OCI-M2 (cell line): ENCODE measurements around the gene LANCL3.
"Not testable (repeated sequence)": the region's sequence is repeated elsewhere in the genome, so short reads cannot be mapped to it uniquely, and the experiment has no call there.

ENCODE experiments used
- DNase-seq: peaks from one replicate; lab custom pipeline; 2025; ENCODE audit not compliant: unreplicated experiment; lab: John Stamatoyannopoulos, UW

Gene LANCL3

DNA sequence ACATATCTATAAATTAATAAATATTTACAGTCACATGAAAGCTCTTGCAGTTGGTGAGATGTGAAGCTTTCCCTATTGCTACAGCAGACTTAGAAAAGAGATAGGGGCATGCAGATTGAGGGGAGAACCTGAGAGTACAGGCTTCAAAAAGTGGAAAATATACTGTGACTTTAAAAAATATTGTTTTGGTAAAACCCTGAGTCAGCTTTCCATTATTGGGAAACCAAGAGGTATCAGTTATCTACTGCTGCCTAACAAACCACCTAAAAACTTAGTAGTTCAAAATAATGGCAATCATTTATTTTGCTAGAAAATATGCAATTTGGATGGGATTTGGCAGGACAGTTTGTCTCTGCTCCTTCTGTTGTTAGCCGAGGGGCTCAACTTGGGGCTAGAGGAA, 38.3 kb downstream of the LANCL3 start:
- DNase-seq: no peak

DNA sequence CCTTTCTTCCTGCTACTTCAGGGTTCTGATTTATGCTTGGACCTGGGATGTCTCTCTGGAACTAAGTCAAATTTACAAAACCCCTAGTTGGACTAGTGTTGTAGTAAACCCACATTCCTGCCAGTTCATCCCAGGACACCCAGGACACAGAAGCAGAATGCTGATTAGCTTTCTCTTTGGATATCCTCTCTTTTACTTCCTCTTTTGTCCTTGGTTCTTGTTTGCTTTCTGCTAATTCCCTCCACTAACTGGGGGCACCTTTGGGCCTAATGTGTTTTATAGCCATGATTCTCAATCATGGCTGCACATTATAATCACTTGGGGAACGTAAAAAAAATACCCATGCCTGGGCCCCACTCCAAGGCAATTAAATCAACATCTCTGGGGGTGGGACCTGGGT, 42.5 kb downstream of the LANCL3 start:
- DNase-seq: no peak

DNA sequence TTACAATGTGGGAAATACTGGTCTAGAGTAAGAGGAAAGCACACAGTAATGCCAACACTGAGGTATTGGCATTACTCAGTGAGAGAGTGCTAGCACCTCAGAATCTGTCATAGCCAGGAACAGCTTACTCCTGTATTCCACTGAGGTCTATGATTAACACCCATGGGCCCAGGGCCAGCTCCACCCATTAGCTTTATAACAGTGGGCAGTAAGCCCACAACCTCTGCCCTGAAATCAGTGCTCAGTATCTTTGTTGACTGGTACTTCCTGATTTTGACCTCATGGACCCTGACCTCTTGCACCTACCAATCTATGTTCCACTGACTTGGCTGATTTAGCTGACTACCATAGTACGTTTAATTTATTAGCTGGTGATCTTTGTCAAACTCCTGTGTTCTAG, 56.1 kb downstream of the LANCL3 start:
- DNase-seq: no peak

DNA sequence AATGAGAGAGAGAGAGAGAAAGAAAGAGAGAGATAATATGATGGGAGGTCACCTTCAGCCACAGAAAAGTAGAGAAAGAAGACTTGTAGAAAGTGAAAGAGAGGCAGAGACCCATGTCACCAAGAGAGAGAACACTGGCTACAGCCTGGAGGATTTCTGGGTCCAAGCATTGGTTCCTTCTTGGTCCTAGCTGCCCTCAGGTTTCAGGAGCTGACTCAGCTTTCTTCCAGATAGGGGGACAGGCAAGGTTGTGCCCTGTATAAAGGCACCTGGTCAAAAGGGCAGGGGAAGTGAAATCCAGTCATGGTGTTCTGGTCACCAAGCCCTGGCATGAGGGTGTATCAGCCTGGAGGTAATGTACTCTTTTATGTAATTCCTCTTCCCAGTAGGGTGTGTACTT, 66.6 kb downstream of the LANCL3 start:
- no peak for DNase-seq

DNA sequence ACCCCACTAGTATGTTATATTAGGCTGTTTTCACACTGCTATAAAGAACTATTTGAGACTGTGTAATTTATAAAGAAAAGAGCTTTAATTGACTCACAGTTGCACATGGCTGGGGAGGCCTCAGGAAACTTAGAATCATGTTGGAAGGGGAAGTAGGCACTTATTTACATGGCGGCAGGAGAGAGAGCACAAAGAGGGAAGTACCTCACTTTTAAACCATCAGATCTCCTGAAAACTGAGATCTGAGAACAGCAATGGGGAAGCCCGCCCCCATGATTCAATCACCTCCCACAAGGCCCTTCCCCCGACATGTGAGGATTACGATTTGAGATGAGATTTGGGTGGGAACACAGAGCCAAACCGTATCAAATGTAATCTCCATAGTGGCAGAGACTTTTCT, 68.7 kb downstream of the LANCL3 start:
- no peak for DNase-seq

DNA sequence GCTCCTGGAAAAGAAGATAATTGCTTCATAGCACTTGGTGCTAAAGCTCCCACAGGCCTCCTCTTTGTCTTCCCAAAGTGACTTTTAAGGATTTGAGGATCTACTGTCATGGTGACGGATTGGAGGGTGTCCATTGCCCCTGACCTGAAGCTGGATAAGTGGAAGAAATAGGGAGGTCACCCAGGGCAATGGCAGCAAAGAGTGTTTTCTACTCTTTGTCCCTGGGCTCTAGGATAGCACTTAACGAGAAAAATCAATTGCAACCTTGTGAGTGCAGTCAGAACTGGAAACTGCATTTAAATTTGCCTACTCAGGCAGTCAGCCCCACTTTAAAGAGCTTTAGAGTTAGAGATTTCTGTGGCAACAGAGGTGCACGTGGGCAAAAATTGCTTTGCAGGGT, 70.4 kb downstream of the LANCL3 start:
- DNase-seq: no peak

DNA sequence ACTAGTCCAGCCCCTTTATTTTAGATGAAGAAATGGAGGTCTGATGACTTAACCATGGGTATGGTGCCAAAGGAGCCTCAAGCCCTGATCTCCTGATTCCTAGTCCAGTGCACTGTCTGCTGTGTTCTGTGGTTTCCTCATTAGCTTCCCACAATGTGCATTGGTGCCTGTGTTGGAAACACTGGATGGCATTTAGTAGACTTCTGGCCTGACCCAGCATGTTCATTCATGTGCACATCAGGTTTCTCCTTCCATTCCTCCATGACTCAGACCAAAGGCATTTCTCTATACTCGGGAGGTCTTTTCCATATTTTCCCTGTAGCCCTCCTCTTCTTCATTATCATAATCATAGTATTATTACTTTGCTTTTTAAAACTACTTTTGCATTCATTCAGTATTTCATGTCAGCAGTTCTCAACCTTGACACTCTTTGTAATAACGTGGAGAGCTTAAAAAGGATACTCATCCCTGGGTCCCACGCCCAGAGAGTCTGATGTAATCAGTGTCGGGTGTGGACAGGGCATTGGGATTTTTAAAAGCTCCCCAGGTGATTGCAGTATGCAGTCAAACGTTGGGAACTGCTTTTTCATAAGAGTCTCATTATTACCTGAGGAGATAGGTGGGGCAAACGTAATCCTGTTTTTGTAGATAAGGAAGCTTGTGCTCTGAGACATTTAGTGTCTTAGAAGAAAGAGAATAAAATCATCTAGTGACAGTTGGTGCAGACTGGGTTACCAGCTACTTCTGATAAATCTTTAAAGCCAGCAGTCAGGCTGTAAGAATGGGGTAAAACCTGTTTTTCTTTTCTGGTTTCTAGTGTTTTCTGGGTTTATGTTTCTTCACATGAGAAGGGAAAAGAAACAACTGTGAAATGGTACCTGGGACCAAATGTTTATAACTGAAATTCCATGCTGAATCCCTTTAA, 73.2 kb downstream of the LANCL3 start:
- no peak for DNase-seq

DNA sequence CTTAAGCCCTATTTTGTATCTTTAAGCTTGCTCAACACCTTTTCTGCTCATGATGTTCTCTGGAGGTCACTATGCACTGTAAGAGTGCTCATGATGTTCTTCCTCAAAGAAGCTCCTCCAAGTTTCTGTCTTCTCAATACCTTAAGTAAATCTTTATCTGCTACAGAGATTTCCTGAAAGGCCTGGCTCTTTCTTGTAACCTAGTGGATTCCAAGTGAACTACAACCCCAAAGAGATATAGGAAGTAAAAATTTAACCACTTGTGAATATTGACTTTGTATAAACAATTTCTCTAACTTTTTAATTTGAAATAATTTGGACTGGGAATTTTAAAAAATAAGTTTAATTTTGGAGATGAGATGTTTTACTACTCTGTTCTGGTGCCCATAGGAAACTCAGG, 74.8 kb downstream of the LANCL3 start:
- DNase-seq: no peak

DNA sequence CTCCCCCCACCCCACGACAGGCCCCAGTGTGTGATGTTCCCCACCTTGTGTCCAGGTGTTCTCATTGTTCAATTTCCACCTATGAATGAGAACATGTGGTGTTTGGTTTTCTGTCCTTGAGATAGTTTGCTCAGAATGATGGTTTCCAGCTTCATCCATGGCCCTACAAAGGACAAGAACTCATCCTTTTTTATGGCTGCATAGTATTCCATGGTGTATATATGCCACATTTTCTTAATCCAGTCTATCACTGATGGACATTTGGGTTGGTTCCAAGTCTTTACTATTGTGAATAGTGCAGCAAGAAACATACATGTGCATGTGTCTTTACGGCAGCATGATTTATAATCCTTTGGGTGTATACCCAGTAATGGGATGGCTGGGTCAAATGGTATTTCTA, 79.4 kb downstream of the LANCL3 start:
- DNase-seq: not testable (repeated sequence)

DNA sequence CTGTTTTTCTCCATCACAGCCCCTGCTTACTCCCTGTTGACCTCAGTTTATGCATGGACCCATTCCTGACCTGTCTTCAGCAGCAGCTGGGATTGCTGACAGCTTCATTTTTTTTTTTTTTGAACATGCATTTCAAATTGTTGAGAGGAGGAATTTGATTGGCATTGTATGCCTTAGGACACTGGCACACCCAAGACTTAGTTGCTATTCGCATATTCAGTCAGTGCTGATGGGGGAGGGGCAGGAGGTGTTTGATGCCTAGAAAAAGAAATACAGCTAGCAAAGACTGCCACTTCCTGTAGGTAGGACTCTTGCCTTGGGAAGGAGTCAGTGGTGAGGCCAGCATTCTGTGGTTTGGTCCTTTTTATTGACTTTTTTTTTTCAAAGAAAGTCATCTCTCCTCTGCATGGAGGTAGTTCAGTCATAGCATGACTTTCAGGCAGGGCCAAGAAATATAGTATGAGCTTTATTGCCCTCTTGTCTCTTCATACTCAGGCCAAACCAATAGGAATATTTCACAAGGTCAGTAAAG, 80.5 kb downstream of the LANCL3 start:
- DNase-seq: no peak

DNA sequence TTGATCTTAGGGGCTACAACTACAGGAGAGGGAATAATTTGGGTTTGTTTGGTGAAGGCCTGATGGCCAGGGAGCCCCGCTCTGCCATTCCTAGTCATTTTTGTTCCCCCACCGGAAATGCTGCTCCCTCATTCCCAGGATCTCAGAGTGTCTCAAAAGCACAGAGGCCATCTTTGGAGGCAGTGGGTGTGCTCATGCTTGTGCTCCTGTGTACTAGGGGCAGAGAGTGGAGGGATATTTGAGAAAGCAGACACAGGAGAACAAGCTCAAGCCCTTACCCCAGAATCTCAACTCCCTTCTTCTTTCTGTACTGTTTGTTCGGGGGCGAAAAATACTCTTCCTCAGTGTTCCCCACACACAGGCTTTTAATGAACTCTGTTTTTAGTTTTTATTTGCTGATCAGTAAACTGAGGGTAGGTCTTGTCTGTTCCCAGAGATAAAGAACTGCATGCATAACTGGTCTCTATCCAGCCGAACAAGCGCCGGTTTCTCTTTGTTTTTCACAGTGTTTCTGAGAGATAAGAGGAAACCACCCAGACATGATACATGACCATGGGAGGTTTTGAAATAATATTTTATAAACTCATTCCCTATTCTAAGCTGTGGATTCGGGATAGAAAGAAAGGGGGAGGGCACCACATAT, 81.2 kb downstream of the LANCL3 start:
- peak; percentile 56 for DNase-seq

DNA sequence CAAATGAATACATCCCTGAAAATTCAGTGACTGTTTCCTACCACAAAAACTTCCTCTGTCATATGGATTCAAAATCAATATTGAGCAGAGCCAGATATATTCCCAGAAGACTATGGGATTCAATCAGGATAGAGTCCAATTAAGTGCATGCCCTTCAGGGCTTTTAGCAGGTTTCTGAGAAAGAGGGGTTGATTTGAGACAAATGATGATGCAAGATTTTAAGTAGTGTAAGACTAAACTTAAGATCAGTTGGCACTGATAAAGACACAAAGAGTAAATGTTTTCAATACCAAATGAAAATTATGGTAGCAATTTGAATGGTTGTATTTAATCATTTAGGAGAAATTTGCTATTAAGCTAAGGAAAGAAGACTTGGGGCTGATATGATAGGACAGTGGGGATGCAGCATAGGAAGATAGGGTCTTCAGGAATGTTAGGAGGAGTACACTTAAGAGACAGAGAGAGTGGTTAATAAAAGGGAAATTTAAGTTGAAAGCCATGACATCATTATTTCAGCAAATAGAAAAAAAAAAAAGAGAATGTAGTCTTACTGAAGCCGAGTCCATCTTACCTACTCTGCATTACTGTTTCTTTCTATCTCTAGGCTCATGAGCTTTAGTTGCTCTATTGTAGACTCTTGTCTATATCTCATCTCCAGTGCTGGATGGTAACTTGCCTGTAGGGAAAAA, 82.1 kb downstream of the LANCL3 start:
- DNase-seq: no peak

DNA sequence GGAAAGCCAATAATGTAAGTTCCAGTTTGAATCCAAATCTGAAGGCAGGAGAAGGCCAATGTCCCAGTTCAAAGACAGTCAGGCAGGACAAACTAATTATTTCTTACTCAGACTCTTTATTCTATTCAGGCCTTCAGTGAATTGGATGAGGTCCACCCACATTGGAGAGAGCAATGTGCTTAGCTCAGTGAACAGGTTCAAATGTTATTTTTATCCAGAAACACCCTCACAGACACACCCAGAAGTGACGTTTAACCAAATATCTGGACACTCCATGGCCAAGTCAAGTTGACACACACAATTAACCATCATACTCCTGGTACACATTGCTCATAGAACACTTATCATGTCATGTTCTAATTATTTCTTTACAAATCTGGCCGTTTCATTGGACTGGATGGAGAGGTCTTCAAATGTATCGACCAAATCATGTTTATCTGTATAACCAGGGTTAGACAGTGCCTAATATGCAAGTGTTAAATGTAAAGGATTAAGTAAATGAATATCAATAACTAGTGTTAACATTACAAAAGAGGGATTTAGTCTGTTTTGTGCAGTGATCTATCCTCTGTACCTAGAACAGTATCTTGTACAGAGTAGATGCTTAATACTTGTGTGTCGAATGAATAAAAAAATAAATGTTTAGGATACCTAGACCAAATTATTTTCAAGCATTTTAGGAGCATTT, 87.0 kb downstream of the LANCL3 start:
- no peak for DNase-seq

DNA sequence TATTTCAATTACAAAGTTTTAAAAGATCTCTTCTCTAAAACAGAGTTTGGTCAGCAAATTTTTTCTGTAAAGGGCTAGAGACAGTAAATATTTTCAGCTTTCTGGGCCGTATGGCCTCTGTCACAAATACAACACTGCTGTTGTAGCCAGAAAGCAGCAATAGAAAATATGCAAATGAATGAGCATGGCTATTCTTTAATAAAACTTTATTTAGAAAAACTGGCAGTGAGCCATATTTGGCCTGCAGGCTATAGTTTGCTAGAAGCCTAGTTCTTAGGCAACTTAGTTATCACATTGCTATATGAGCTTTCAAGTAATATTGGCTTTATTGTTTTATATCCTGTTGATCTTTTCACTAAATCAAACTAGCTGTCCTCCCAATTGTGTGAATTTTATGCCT, 87.6 kb downstream of the LANCL3 start:
- DNase-seq: no peak

DNA sequence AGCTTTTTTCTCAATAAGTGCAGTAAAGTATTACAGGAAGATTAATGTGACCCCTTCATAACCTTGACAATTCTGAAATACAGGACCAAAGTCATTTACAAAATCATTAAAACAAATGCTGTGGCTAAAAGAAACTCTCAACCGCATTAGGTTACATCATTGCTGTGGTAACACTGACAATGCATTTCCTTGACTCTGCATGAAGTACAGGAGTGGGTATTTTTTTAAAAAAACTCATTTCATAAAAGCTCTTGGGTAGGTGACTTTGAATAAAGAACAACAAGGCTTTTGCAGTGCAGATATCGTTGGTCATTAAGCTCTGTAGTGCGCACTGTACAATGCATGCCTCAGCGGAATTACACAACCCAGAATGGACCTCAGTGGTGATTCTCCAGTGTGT, 90.7 kb downstream of the LANCL3 start:
- DNase-seq: no peak

DNA sequence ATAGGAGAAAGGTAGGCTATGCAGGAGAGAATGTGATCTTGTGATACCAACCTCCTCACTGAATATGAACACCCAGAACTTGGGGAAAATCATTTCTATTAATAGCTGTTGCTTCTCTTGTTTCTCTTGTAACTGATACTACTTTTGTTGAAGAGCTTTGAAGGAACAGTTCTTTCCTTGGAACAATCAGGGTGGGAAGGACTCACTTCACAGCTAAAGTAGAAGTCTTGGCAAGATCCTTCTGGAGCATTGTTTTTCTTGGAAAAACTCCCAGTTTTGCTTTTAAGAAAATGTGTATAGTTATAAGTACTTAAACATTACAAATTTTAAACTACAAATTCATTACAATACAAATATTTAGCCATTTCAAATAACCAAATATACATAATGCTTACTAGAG, 95.1 kb downstream of the LANCL3 start:
- DNase-seq: no peak

DNA sequence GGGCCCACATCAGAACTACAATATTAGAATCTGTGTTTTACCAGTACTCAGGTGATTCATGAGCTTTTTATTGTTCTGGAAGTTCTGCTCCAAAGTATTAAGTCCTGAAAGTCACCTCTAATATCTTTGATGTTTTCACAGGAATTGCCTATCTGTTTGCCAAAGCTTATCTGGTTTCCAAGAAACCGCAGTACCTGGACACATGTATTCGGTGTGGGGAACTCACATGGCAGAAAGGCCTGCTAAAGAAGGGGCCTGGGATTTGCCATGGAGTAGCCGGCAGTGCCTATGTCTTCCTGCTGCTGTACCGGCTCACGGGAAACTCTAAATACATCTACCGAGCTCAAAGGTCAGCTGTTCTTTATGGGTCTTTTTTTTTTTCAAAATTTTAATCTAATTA, 95.7 kb downstream of the LANCL3 start:
- DNase-seq: no peak

DNA sequence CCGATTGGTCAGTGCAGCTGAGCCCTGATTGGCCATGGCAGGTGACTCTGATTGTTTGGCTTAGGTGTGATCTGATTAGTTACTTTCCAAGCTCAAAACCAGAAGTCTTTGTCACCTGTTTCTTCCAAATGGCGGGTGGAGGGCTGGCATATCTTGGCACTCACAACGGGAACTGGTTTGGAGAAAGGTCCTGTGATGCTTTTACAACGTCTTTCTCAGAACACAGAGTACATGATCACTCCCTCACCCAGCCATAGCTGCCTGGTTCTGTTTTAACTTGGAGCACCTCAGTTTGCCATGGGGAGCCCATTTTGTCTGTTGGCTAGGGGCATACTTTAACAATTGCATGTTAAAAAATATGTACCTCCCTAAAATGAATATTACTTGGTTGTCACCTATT, 101.1 kb downstream of the LANCL3 start:
- no peak for DNase-seq

DNA sequence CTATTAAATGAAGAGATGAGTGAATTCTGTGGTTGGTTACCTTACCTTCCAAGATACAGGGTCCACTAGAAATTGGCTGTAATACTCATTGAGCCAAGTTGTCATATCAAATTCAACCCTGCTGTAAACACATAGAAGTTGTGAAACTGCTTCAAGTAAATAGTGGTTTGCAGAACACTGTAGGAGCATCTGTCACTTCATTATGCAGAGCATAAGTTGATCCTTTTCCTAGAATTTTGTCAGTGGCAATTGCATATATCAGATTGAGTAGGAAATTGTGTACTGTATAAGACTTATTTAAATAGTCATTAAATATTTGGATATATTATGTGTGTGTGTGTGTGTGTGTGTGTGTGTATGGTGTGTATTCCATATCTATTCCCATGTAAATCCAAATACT, 105.3 kb downstream of the LANCL3 start:
- no peak for DNase-seq

DNA sequence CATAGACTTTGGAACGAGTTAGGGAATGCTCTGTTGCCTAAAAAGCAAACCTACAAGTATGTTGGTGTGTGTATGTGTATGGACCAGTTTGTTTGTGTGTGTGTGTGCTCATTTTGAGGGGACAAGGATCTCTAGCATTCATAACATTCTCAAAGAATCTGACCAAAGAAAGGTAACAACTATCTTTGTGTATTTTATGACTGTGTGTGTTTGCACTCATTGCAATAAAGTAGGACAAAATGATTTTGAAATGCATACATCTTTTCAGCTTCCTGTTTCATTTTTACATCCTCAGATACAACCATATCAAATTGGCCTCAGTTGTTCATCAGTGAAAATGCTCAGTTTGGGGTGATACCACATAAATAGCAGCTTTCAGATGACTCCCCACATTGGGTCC, 105.8 kb downstream of the LANCL3 start:
- DNase-seq: no peak

DNA sequence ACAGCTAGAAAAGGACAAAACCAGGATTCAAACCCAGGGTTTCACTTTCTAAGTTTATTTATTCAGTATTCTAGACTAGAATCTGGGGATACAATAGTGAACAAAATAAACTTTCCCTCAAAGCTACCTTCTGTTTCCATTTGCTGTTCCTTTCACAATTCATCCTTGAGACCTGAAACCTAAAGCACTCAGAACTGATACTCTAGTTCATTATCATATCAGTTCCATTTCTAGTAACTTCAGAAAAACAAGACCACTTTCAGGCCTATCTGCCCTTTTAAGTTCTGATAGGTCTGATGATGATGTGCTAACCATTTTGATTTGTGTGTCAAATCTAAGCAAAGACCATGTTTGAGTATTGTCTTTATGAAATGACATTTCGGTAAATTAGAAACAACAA, 106.3 kb downstream of the LANCL3 start:
- no peak for DNase-seq
